ENCODE measurements around the gene DPM2.

Gene DPM2

GRCh38 chr9:127937388-127938297 is at the start of gene DPM2:
TSS of gene DPM2 (minus strand) at chr9:127937854. CDS start at chr9:127937820, 34 bp downstream.
- peak; percentile 60 to 82 for DNase-seq (ENCODE audit: low read depth in 1 of 2, low spot score in 1 of 2)

- DNase-seq (ENCODE audit: low read depth in 1 of 2, low spot score in 1 of 2), result no peak
Observed at GRCh38 chr9:127987103-127987614, 49.5 kb upstream of the DPM2 start.

DNA sequence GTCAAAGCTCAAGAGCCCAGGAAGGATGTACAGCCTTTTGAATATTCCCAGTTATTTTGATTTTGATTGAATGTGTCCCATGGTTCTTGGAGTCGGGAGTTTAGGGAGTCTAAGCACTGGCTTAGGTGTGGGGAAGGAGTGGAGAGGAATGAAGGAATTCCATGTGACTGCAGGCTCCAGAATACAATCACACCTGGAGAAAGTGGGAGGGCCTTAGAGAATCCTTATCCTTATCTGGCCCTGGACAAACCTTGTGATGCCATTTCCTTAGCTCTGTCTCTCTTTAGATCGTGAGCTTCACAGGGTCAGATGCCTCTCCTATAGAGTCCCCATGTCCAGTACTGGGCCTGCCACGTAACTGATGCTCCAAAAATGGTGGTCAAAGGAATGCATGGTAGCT is 47.4 kb upstream of the DPM2 start:
- no peak for DNase-seq (ENCODE audit: low read depth in 1 of 2, low spot score in 1 of 2)

- no peak for DNase-seq (ENCODE audit: low read depth in 1 of 2, low spot score in 1 of 2)
Observed at GRCh38 chr9:127983847-127984289, 46.2 kb upstream of the DPM2 start.

- DNase-seq (ENCODE audit: low read depth in 1 of 2, low spot score in 1 of 2), result no peak
Observed at GRCh38 chr9:127982912-127983311, 45.3 kb upstream of the DPM2 start.

DNA sequence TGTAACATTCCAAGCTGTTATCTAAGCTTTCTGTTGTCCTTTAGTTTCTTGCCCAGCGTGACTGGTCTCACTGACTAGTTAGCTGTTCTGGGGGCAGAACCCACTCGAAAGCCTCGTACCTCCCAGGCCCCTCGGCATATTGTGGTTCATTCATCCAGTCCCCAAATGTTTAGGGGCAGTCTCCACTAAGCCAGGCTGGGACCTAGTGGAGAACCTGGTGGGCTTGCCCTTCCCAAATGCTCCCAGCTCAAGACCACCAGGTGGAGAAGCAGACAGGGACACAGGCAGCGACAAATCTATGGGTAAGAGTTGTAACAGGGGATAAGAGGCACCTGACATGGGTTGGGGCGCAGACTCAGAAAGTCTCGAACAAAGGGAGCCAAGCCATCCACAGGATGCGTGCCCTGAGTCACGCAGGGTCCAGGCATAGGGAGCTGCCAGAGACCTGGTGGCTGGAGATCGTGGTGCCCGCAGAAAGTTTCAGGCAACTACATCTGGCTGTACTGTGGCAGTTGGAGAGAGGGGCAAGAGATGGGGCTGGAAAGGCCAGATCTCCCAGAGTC is 44.0 kb upstream of the DPM2 start:
- no peak for DNase-seq (ENCODE audit: low read depth in 1 of 2, low spot score in 1 of 2)

DNA sequence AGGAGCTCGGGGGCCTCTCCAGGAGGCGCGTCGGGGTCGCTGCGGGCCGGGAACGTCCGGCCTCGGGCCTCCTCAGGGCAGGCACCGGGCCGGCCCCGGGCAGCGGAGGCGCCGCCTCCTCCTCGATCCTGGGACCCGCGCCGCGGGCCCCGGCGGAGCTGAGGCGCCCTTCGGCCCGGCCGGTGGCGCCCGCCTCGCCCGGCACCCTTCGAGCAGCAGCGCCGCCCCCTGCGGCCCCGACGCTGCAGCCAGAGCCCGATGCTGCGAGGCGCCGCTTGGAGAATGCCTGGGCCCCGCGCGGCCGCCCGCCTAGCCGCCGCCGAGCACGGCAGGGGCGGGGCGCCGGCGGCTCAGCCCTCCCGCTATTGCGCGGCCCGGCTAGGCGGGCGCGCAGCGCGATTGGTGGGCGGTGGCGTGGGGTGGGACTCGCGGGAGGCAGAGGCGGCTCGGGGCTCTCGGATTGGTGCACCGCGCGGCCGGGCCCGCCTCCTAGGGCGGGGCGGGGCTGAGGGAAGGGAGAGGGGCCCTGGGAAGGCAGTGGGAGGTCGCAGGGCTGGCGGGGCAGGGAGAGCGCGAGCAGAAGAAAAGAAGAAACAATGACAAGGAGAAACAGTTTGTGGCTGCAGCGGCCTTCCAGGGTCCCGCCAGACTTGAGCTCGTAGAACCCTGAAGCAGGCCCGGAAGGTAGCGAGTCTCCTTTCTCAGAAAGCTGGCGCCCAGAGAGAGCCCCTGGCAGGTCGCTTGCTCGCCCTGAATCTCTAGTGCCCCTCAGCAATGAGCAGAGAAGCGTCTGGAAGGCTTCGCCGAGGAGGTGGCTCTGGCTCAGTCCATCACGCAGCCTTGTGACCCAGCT is 43.3 kb upstream of the DPM2 start, which contains the start of gene EEIG1:
EEIG1 (minus strand) TSS at position 284 of the 853 bp plus-strand sequence. CDS start 852 bp downstream, outside the sequence.
- peak; percentile 93 to 96 for DNase-seq (ENCODE audit: low read depth in 1 of 2, low spot score in 1 of 2)

- DNase-seq (ENCODE audit: low read depth in 1 of 2, low spot score in 1 of 2), result no peak
Observed at GRCh38 chr9:127980060-127980705, 42.5 kb upstream of the DPM2 start.

GRCh38 chr9:127979333-127980059 is 41.8 kb upstream of the DPM2 start:
- no peak for DNase-seq (ENCODE audit: low read depth in 1 of 2, low spot score in 1 of 2)

DNA sequence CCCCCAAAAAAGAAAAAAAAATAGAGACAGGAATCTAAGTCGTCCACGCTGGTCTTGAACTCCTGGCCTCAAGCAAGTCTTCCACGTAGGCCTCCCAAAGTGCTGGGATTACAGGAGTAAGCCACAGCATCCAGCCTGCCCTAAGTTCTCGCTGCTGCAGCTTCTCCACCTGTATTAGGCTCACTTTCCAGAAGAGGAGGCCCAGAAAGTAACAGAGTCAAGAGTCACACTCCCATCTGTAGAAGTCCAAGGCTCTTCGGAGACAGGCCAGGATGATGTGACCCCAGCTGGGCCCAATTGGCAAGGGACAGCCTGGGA is 41.3 kb upstream of the DPM2 start:
- DNase-seq (ENCODE audit: low read depth in 1 of 2, low spot score in 1 of 2), result no peak

DNA sequence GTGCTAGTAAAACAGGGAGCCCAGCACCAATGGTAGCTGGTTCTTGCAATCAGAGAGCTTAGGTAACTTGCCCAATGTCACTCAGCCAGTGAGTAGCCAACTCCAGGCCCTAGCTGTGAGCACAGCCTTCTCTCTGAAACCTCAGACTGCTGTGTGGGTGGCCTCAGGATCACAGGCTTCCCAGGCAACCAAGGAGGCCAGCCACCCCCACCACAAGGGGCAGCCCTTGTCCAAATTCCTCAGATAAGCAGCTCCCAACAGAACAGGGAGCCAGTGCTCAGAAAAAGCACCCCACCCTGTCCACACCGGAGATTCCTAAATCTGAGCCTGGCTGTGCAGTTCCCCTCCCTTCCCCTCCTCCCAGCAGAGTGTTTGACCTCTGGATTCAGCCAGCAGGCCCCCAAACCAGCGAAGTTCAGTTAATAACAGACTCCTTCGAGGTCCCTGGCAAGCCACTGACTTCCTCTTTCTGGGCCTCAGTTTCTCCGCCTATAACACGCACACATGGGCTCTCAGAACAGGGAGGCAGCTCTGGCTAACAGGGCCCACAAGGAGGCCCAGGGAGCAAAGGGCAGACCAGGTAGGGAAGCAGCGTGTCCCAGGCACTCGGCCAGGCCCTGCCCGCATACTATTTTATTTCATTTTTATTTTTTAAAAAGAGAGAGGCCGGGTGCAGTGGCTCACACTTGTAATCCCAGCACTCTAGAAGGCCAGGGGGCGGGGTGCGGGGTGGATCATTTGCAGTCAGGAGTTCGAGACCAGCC is 40.4 kb upstream of the DPM2 start:
- no peak for DNase-seq (ENCODE audit: low read depth in 1 of 2, low spot score in 1 of 2)

DNA sequence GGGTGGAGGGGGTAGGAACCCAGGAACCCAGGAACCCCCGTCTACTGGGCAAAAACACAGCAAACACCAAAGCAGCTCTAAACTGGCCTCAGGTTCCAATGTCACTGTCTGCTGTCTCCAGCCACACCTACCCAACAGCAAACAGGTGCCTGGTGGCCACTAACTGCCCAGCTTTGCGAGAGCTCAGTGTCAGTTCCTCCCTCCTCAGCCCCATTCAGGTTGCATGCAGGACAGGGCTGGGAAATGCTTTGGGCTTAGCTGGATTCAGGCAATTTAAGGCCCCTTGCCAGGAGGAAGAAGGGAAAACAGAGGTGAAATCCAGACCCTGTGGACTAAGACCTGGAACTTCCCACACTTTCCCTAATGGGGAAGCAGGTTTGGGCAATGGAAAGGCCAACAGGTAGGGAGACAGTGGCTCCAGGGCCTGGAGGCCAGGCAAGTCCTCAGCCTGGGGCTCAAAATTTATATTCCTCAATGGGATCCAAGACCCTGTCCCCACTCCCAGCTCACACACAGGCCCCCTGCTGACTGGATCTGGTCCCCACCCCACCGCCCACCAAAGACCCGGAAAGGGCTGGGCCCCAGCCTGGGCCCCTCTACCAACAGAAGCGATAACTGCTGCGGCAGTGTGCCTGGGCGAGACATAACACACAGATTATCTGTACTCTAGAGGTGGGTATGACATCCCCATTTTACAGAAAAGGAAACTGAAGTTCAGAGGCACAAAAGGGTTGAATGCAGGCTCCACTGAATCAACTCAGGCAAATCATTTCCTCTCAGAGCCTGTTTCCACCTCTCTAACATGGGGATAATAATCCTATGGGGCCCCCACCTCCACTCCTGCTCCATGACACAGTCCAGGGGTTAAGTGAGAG is 39.6 kb upstream of the DPM2 start:
- no peak for DNase-seq (ENCODE audit: low read depth in 1 of 2, low spot score in 1 of 2)

- DNase-seq (ENCODE audit: low read depth in 1 of 2, low spot score in 1 of 2), result no peak
Observed at GRCh38 chr9:127976498-127976897, 38.8 kb upstream of the DPM2 start.

- no peak for DNase-seq (ENCODE audit: low read depth in 1 of 2, low spot score in 1 of 2)
Observed at GRCh38 chr9:127975376-127976315, 38.0 kb upstream of the DPM2 start.

DNA sequence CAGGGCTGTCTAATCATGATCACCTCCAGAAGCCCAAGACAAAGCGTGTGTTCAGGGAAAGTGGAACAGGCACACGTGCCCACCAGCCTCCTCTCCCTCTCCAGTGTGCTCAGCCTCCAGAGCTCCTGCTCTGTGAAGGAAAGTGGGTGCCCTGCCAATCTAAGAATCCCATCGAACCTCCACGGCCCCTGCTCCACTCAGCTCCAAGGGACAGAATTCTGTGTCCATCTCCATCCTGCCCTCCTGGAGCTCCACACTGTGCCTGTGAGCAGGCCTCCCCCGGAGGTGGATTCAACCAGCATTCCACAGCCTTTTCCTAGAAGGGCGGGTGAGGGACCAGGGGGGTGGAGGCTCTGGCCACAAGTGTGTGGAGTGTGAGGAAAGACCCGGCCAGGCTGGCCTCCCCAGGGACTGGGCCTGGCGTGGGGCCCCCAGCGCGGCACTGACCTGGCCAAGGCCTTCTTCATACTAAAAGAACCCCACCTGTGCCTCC is 37.2 kb upstream of the DPM2 start:
- DNase-seq (ENCODE audit: low read depth in 1 of 2, low spot score in 1 of 2), result no peak

- DNase-seq (ENCODE audit: low read depth in 1 of 2, low spot score in 1 of 2), result no peak
Observed at GRCh38 chr9:127974001-127974768, 36.5 kb upstream of the DPM2 start.

Data from activated CD4-positive, alpha-beta T cell treated with anti-CD3 and anti-CD28 coated beads, Interleukin-2, amount 50 U/mL, for 24 hours (primary cell).